GM12892 (cell line): Measurements from ENCODE around the gene IP6K1.

Experiments used
- POLR2A ChIP-seq: IDR thresholded peaks from 2 replicates; pipeline ENCODE4 v1.6.1; 2011; ENCODE audit warnings: low read depth, low read length, control low read depth
- POLR2AphosphoS5 ChIP-seq: IDR thresholded peaks from 2 replicates; pipeline ENCODE4 v1.6.1; 2011; ENCODE audit warnings: low read depth, low read length, control low read depth
- TAF1 ChIP-seq: IDR thresholded peaks from 2 replicates; pipeline ENCODE4 v1.6.1; 2011; ENCODE audit warnings: low read depth, mild to moderate bottlenecking, control low read depth, low read length, borderline replicate concordance

GRCh38 chr3:49831341-49831740 is 45.0 kb upstream of the IP6K1 start:
- no peak for TF ChIP-seq POLR2AphosphoS5
- TF ChIP-seq TAF1, result no peak
- no peak for TF ChIP-seq POLR2A
